ENCODE data around the gene DDAH1. TPM values are rescaled to one million over a fixed set of nuclear protein-coding genes. Genes with fewer than 3 reads are reported as not detected.
A peak's percentile ranks its signal among the peaks of the same experiment; 100 is the strongest.
"Not testable (repeated sequence)": the region's sequence is repeated elsewhere in the genome, so short reads cannot be mapped to it uniquely, and the experiment has no call there.

The DDAH1 gene
- 10.3 TPM for total RNA-seq

DNA sequence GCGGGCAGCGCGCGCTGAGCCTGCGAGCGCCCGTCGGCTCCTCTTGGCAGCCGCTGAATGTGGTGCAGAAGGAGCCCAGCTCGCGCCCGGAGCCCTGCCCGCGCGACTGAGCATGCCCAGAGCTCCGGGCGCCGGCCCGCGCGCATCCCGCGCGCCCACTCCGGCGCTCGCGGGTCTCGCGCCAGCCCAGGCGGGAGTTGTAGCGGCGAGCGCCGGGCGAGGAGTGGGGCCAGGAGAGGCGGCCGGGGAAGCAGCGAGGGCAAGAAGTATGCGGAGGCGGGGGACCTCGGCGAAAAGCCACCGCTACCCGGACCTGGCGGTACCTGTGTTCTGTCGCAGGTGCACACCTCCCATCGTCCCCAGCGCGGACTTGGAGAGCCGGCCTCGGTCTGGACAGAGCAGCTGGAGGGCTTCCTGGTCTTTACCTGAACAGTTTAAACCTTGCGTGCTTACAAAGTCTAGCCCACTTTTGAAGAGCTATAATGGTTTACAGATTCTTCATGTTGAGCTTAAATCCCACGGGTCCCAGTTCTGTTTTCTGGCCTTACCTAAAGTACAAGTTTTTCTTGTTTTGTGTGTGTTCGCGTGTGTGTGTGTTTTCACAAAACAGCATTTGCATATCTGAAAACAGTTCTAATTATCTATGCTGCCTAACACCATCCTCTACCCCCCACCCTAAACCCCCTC, at the start of gene DDAH1:
Gene DDAH1 (minus strand): TSS at position 61 of the 687 bp plus-strand sequence. CDS start 114 bp downstream, outside the sequence.
- H3K36me3 ChIP-seq, result no peaks in the 10 kb centered on the region
- intact Hi-C loops (cut with DNase I), result loop anchor here (10.0 kb wide), 1 partner anchor 110 kb away; no protein-coding TSS in a partner anchor
- no peak for DNase-seq (ENCODE audit: extremely low spot score in 2 of 2)
- peak within 1 kb of the TSS; percentile 57 to 61 for H3K4me3 ChIP-seq
- H3K4me1 ChIP-seq, result peaks cover 32% of the 10 kb centered on the region
- peak within 1 kb of the TSS; percentile 63 for H3K27ac ChIP-seq
- H3K9me3 ChIP-seq, result no peaks in the 10 kb centered on the region
- TF ChIP-seq, protein P1, sequence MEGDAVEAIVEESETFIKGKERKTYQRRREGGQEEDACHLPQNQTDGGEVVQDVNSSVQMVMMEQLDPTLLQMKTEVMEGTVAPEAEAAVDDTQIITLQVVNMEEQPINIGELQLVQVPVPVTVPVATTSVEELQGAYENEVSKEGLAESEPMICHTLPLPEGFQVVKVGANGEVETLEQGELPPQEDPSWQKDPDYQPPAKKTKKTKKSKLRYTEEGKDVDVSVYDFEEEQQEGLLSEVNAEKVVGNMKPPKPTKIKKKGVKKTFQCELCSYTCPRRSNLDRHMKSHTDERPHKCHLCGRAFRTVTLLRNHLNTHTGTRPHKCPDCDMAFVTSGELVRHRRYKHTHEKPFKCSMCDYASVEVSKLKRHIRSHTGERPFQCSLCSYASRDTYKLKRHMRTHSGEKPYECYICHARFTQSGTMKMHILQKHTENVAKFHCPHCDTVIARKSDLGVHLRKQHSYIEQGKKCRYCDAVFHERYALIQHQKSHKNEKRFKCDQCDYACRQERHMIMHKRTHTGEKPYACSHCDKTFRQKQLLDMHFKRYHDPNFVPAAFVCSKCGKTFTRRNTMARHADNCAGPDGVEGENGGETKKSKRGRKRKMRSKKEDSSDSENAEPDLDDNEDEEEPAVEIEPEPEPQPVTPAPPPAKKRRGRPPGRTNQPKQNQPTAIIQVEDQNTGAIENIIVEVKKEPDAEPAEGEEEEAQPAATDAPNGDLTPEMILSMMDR (IDR thresholded peaks at IDR 0.05), result no peak
- H3K27me3 ChIP-seq, result no peaks in the 10 kb centered on the region

DNA sequence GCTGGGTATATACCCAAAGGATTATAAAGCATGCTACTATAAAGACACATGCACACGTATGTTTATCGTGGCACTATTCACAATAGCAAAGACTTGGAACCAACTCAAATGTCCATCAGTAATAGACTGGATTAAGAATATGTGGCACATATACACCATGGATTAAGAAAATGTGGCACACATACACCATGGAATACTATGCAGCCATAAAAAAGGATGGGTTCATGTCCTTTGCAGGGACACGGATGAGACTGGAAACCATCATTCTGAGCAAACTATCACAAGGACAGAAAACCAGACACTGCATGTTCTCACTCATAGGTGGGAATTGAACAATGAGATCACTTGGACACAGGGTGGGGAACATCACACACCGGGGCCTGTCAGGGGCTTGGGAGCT, 49.0 kb upstream of the DDAH1 start:
- H3K27ac ChIP-seq; intact Hi-C loops (cut with DNase I); H3K9me3 ChIP-seq; H3K36me3 ChIP-seq; DNase-seq (ENCODE audit: extremely low spot score in 2 of 2); H3K4me3 ChIP-seq; H3K4me1 ChIP-seq; H3K27me3 ChIP-seq: not testable (repeated sequence)

DNA sequence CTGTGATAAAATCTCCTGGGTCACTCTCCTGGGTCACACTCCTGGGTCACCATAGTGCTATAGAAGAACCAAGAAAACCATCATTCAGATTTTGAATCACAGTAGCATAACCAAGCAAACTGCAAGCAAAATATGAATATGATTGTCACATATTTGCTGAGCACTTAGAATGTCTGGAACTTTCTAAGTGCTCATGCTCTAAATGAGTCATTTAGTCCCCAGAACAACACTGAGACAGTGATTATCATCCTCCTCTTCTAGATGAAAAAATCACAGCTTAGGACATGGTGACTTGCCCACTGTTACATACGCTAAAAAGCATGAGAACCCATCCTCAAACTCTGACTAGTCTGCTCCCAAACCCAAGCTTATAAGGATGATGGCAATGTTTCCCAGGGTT, 39.5 kb upstream of the DDAH1 start:
- intact Hi-C loops (cut with DNase I), result loop anchor here (5.0 to 10.0 kb wide), 2 partner anchors 180 to 197 kb away; no protein-coding TSS in a partner anchor

DNA sequence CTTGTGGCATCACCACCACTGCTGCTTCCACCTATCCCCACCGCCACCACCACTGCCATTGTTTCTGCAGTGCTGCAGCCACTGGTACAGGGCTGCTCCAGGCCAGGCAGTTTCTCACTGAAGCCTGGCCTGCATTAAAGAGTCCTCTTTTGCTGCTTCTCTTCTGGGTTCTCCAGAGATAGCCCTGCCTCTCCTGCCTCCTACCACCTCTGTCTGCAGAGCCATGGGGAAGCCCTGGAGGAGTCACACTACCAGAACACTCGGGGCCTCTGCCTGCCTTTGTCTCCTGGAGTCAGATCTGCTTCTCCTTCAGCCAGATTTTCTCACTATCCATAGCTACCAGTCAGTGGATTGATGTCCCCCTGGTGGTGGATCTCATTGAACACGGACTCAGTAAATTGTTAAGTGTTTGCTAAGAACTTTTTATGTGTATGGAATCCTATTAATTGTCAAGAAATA, 37.7 kb upstream of the DDAH1 start:
- DNase-seq (ENCODE audit: extremely low spot score in 2 of 2), result no peak
- TF ChIP-seq, protein P1 (IDR thresholded peaks at IDR 0.05), result peak in 2 of 3 experiments; percentile 27 to 47
- no peak for TF ChIP-seq POLR2A (IDR thresholded peaks at IDR 0.05)
- H3K27me3 ChIP-seq, result no peaks in the 10 kb centered on the region
- H3K36me3 ChIP-seq, result no peaks in the 10 kb centered on the region
- H3K4me1 ChIP-seq, result peaks cover 5% of the 10 kb centered on the region
- no peak overlapping the region for H3K4me3 ChIP-seq
- intact Hi-C loops (cut with DNase I), result loop anchor here (5.0 to 10.0 kb wide), 2 partner anchors 182 to 195 kb away; no protein-coding TSS in a partner anchor
- no peaks in the 10 kb centered on the region for H3K9me3 ChIP-seq
- no peak overlapping the region for H3K27ac ChIP-seq

More for the DNA sequence above, 39.5 kb upstream of the DDAH1 start:
- TF ChIP-seq POLR2A (IDR thresholded peaks at IDR 0.05), result no peak
- TF ChIP-seq, protein P1 (IDR thresholded peaks at IDR 0.05), result no peak
- TF ChIP-seq POLR2AphosphoS5 (IDR thresholded peaks at IDR 0.05; ENCODE audit: insufficient read depth in 1 of 2, low read depth in 1 of 2), result no peak
- no peak for DNase-seq (ENCODE audit: extremely low spot score in 2 of 2)
- Histone ChIP-seq H3K36me3 (no peaks in the 10 kb centered on the region), H3K27ac (no peak overlapping the region), H3K4me3 (no peak overlapping the region), H3K27me3 (no peaks in the 10 kb centered on the region), H3K4me1 (peaks cover 5% of the 10 kb centered on the region), H3K9me3 (no peaks in the 10 kb centered on the region)

DNA sequence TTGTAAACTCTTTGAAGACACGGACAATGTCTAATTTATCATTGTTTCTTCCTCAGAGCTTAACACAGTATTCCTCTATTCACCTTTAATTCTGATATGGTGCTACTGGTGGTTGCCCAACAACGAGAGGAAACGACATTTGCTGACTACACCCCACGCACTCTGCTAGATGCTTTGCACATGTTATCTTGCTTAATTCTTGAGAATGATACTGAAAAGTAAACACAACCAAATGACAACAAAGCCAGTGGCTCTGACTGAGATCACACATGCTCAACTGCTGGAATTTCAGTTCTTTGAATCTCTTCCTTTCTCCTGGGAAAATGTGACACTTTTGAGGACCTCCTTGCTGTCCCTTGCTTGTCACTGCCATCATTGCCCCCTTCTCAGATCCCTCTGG, 37.2 kb upstream of the DDAH1 start:
- Histone ChIP-seq H3K36me3 (no peaks in the 10 kb centered on the region), H3K4me1 (peaks cover 5% of the 10 kb centered on the region), H3K27me3 (no peaks in the 10 kb centered on the region), H3K9me3 (no peaks in the 10 kb centered on the region), H3K27ac (no peak overlapping the region), H3K4me3 (no peak overlapping the region)
- DNase-seq (ENCODE audit: extremely low spot score in 2 of 2), result no peak
- intact Hi-C loops (cut with DNase I), result loop anchor here (5.0 to 10.0 kb wide), 2 partner anchors 183 to 195 kb away; no protein-coding TSS in a partner anchor
- TF ChIP-seq, protein P1 (IDR thresholded peaks at IDR 0.05), result no peak
- no peak for TF ChIP-seq POLR2A (IDR thresholded peaks at IDR 0.05)
- no peak for TF ChIP-seq POLR2AphosphoS5 (IDR thresholded peaks at IDR 0.05; ENCODE audit: insufficient read depth in 1 of 2, low read depth in 1 of 2)

Measured in vagina (tissue), 2 donors.